HG03159 (cell line): Measurements from ENCODE around the gene TMOD1.
"Not testable (repeated sequence)": the region's sequence is repeated elsewhere in the genome, so short reads cannot be mapped to it uniquely, and the experiment has no call there.

Experiments
- ATAC-seq: cut with Tn5 transposase; IDR thresholded peaks from one replicate; pipeline ENCODE4 v1.9.1; 2021; ENCODE audit warnings: mild to moderate bottlenecking, moderate library complexity; ENCODE audit not compliant: unreplicated experiment

The TMOD1 gene

GRCh38 chr9:97563458-97564135 lies 62.1 kb downstream of the TMOD1 start:
- no peak for ATAC-seq

GRCh38 chr9:97564291-97565175 lies 63.1 kb downstream of the TMOD1 start:
- ATAC-seq: no peak

GRCh38 chr9:97565262-97565661 lies 63.8 kb downstream of the TMOD1 start:
- no peak for ATAC-seq

GRCh38 chr9:97567182-97567893 lies 65.9 kb downstream of the TMOD1 start:
- no peak for ATAC-seq

GRCh38 chr9:97567894-97568202 lies 66.4 kb downstream of the TMOD1 start:
- ATAC-seq: no peak

- no peak for ATAC-seq
These were observed 67.2 kb downstream of the TMOD1 start for GRCh38 chr9:97568461-97569275.

GRCh38 chr9:97570899-97571298 lies 69.4 kb downstream of the TMOD1 start:
- ATAC-seq: no peak

- no peak for ATAC-seq
These were observed 70.2 kb downstream of the TMOD1 start for GRCh38 chr9:97571664-97572063.

- ATAC-seq: no peak
These were observed 70.9 kb downstream of the TMOD1 start for GRCh38 chr9:97572196-97572891.

GRCh38 chr9:97572892-97573365 lies 71.5 kb downstream of the TMOD1 start:
- no peak for ATAC-seq

GRCh38 chr9:97573482-97574073 lies 72.1 kb downstream of the TMOD1 start:
- no peak for ATAC-seq

- ATAC-seq: not testable (repeated sequence)
These were observed 72.7 kb downstream of the TMOD1 start for GRCh38 chr9:97574101-97574571.

GRCh38 chr9:97574921-97575672 lies 73.6 kb downstream of the TMOD1 start:
- ATAC-seq: not testable (repeated sequence)

- no peak for ATAC-seq
These were observed 74.3 kb downstream of the TMOD1 start for GRCh38 chr9:97575673-97576200.

GRCh38 chr9:97577051-97577450 lies 75.6 kb downstream of the TMOD1 start:
- ATAC-seq: no peak

- no peak for ATAC-seq
These were observed 77.4 kb downstream of the TMOD1 start for GRCh38 chr9:97578846-97579245.

GRCh38 chr9:97579914-97580313 lies 78.4 kb downstream of the TMOD1 start:
- no peak for ATAC-seq

- ATAC-seq: not testable (repeated sequence)
These were observed 80.1 kb downstream of the TMOD1 start for GRCh38 chr9:97581590-97581989.

GRCh38 chr9:97584778-97585177 lies 83.3 kb downstream of the TMOD1 start:
- ATAC-seq: not testable (repeated sequence)
